Stomach (tissue), 9 donors: Measurements from ENCODE around the gene SGPL1. TPM values are rescaled to one million over a fixed set of nuclear protein-coding genes. Genes with fewer than 3 reads are reported as not detected.

Experiments used
- DNase-seq, 2 donors: peaks; one replicate each; pipeline versions ENCODE4 v3.0.0 to v3.0.0-alpha.2; 2013 to 2019
- H3K27ac ChIP-seq, 5 donors: fragments of 200-600 bp in 4 of 5; sonication (generic) in 4 of 5; one replicate each; pipeline ENCODE4 v1.5.1; 2013 to 2019; ENCODE audit warnings: mild to moderate bottlenecking in 1 of 5, moderate library complexity in 1 of 5
- H3K27me3 ChIP-seq, 3 donors: fragments of 200-600 bp; sonication (generic); one replicate each; pipeline ENCODE4 v1.5.1; 2017 to 2019; ENCODE audit warnings: mixed run types in 1 of 3
- H3K36me3 ChIP-seq, 4 donors: fragments of 200-600 bp; sonication (generic); 1 replicate in 3 of 4; 2 replicates in 1 of 4; pipeline ENCODE4 v1.5.1; 2016 to 2019
- H3K4me1 ChIP-seq, 4 donors: fragments of 200-600 bp; sonication (generic); one replicate each; pipeline ENCODE4 v1.5.1; 2016 to 2019
- H3K4me3 ChIP-seq, 4 donors: fragments of 200-600 bp; sonication (generic) in 3 of 4; one replicate each; pipeline ENCODE4 v1.5.1; 2016 to 2019; ENCODE audit warnings: mild to moderate bottlenecking in 1 of 4
- H3K9me3 ChIP-seq, 4 donors: fragments of 200-600 bp; sonication (generic); one replicate each; pipeline ENCODE4 v1.5.1; 2016 to 2019
- EP300 ChIP-seq: sonication (generic); formaldehyde crosslinking; IDR thresholded peaks from one replicate; pipeline ENCODE4 v1.6.1; 2017; ENCODE audit warnings: antibody characterized with exemption
- POLR2A ChIP-seq, 4 donors: fragments of 450-650 bp; IDR thresholded peaks; one replicate each; pipeline ENCODE4 v1.6.1; 2016; ENCODE audit warnings: antibody characterized with exemption in 4 of 4, control low read depth in 2 of 4, mild to moderate bottlenecking in 1 of 4, moderate library complexity in 1 of 4
- POLR2AphosphoS5 ChIP-seq, 3 donors: sonication (generic); formaldehyde crosslinking; IDR thresholded peaks; one replicate each; pipeline ENCODE4 v1.6.1; 2016; ENCODE audit warnings: antibody characterized with exemption in 3 of 3
- WGBS, 5 donors: extraction: QIAGEN DNeasy Blood & Tissue Kit in 3 of 5; methylation state at CpG; one replicate each; pipeline versions ENCODE4 v1.1.5 to v1.1.7; 2013 to 2018; 5-methylcytosine and 5-hydroxymethylcytosine counted together
- intact Hi-C: fragments of 100-400 bp; cut with DNase I; formaldehyde crosslinking; loops from one replicate; pipeline ENCODE4 v1.15.1; 2023; ENCODE audit warnings: low total_unique reads
- polyA plus RNA-seq, 3 donors: library from polyadenylated mRNA; stranded (reverse); fragments of 200-250 nt; gene quantifications; one replicate each; pipeline ENCODE4 v1.2.3, GENCODE V29; 2013
- total RNA-seq, 5 donors: library from RNA; depleted of rRNA; stranded (reverse); fragments of >200 nt; gene quantifications; one replicate each; pipeline versions ENCODE4 v1.1.0 to v1.2.3, GENCODE V29; 2014 to 2016
- TF ChIP-seq, protein P1 (sequence below), 7 experiments: fragments of 450-650 bp in 4 of 7; fragments of 200-600 bp in 3 of 7; sonication (generic) in 3 of 7; IDR thresholded peaks; one replicate each; pipeline ENCODE4 v1.5.1; 2016 to 2019; ENCODE audit warnings: antibody characterized with exemption in 7 of 7, control low read depth in 2 of 7, mild to moderate bottlenecking in 1 of 7
- donor health status: healthy with polysubstance abuse.
- donor health status: Bipolar disorder and iron deficiency.
- donor health status: healthy.

SGPL1 gene
- total and polyA plus RNA-seq, 8 donors = 1.2 to 65.5 (median 15.6) TPM

DNA sequence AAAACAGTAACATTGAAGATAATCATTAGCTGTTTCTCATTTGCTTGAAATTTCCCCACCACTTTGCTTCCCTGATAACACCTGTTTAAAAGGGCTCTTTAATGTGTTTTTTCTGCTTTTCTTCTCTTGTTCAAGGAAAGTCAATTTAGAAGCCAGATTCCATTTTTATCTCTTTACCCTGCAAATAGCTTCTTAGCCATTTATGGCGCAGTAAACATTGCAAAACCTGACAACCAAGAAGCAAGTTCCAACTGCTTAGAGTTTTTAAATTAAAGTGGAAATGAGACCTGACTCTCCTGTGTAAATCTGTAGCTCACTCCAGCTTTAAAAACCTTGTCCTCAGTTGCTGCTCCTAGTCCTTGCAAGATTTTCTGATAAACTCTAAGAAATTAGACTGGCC lies 30.1 kb downstream of the SGPL1 start:
- H3K36me3 ChIP-seq = peaks cover 0 to 42% (median 33%) of the 10 kb centered on the region in 4 donors

DNA sequence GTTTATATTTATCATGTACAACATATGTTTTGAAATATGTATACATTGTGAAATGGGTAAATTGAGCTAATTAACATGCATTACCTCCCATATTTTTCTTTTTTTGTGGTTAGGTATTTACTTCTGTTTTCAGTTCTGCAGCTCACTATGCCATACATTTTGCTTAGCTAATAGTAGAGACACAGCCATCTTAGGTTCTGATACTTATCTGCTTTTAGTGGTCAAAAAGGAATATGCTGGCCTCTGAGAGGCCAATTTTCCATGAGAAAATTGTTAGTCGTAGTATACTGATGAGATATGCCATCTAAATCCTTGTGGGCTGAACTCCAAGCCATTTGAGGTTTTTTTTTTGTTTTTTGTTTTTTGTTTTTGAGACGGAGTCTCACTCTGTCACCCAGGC lies 31.0 kb downstream of the SGPL1 start:
- 73 to 82% (median 81%) methylated on average over 2 of the region's 2 CpGs for WGBS, 5 donors
- peaks cover 6 to 48% (median 15%) of the 10 kb centered on the region in 4 donors for H3K4me1 ChIP-seq

More for the DNA sequence above, 30.1 kb downstream of the SGPL1 start:
- no peaks in the 10 kb centered on the region for H3K9me3 ChIP-seq
- no peak for DNase-seq
- 62 to 85% (median 74%) methylated on average over 1 of the region's 1 CpG for WGBS, 5 donors
- TF ChIP-seq, protein P1, sequence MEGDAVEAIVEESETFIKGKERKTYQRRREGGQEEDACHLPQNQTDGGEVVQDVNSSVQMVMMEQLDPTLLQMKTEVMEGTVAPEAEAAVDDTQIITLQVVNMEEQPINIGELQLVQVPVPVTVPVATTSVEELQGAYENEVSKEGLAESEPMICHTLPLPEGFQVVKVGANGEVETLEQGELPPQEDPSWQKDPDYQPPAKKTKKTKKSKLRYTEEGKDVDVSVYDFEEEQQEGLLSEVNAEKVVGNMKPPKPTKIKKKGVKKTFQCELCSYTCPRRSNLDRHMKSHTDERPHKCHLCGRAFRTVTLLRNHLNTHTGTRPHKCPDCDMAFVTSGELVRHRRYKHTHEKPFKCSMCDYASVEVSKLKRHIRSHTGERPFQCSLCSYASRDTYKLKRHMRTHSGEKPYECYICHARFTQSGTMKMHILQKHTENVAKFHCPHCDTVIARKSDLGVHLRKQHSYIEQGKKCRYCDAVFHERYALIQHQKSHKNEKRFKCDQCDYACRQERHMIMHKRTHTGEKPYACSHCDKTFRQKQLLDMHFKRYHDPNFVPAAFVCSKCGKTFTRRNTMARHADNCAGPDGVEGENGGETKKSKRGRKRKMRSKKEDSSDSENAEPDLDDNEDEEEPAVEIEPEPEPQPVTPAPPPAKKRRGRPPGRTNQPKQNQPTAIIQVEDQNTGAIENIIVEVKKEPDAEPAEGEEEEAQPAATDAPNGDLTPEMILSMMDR (IDR thresholded peaks at IDR 0.05) = no peak
- TF ChIP-seq POLR2A (IDR thresholded peaks at IDR 0.05) = no peak
- TF ChIP-seq POLR2AphosphoS5 (IDR thresholded peaks at IDR 0.05) = no peak
- no peak for TF ChIP-seq EP300
- no peak overlapping the region for H3K27ac ChIP-seq
- H3K4me3 ChIP-seq = no peak overlapping the region
- H3K4me1 ChIP-seq = peaks cover 0 to 38% (median 7%) of the 10 kb centered on the region in 4 donors
- intact Hi-C loops = no loop called here
- no peaks in the 10 kb centered on the region for H3K27me3 ChIP-seq

DNA sequence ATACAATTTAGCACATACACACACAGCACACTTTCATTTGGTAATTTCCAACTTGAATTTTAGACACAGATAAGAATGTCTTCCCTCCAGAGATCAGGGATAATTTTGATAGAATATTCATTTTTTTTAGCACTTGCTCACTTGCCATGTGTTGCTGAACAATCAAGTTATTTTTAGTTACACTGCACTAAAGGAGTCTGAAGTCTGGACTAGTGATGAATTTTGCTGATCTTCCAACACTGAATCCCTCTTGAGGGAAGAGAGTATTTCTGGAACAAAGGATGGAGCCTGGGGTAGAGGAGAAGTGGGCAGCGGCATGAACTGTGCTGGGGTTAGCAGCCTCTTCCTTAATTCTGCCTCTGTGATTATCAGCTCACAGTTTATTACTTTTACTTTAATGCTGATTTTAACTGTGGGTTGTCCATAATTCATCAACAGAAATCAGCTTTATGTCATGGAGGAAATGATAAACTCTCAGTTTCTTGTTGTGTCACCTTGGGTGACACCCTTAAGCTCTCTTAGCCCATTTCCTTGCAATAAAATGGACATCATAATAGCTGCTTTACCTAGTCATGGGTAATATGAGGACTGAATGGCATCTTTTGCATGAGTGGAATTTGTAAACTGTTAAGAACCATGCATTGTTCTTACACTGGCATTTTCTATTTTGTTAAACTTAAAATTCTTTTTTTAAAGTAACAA lies 32.1 kb downstream of the SGPL1 start:
- WGBS, 5 donors = 56 to 91% (median 88%) methylated on average over 1 of the region's 1 CpG
- intact Hi-C loops = no loop called here

More for the DNA sequence above, 31.0 kb downstream of the SGPL1 start:
- TF ChIP-seq EP300 (no peak), POLR2A (IDR thresholded peaks at IDR 0.05) (no peak), POLR2AphosphoS5 (IDR thresholded peaks at IDR 0.05) (no peak)
- TF ChIP-seq, protein P1 (IDR thresholded peaks at IDR 0.05) = no peak
- Histone ChIP-seq H3K9me3 (no peaks in the 10 kb centered on the region), H3K4me3 (no peak overlapping the region), H3K36me3 (peaks cover 5 to 51% (median 42%) of the 10 kb centered on the region in 4 donors), H3K27ac (no peak overlapping the region), H3K27me3 (no peaks in the 10 kb centered on the region)
- intact Hi-C loops = no loop called here
- DNase-seq = no peak

DNA sequence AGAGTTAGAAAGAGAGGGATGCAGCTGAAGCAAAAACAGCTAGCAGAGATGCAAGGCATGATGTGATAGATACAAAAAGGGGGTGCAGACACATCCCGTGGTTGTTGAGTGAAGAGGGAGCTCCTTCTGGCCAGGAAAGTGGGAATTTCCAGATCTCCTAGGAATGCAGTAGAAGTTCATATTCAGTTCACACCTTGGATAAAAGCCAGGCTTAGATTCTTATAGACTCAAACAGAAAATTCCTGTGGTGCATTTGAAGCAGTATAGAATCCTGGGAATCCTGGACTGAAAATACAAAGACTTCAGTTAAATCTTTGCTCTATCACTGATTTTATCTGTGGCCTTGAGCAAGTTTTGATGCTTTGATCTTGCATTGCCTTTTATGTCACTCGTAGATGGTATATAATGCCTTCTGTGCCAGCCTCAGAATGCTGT lies 33.9 kb downstream of the SGPL1 start:
- Histone ChIP-seq H3K4me1 (peaks cover 10 to 40% (median 16%) of the 10 kb centered on the region in 4 donors), H3K27ac (no peak overlapping the region), H3K27me3 (no peaks in the 10 kb centered on the region), H3K4me3 (no peak overlapping the region), H3K9me3 (no peaks in the 10 kb centered on the region), H3K36me3 (peaks cover 5 to 72% (median 65%) of the 10 kb centered on the region in 4 donors)
- intact Hi-C loops = no loop called here
- no peak for TF ChIP-seq POLR2A (IDR thresholded peaks at IDR 0.05)
- no peak for TF ChIP-seq POLR2AphosphoS5 (IDR thresholded peaks at IDR 0.05)
- no peak for TF ChIP-seq EP300
- TF ChIP-seq, protein P1 (IDR thresholded peaks at IDR 0.05) = no peak
- peak in 1 of 2 donors; percentile 59 for DNase-seq
- 51 to 75% (median 72%) methylated on average over 2 of the region's 2 CpGs for WGBS, 5 donors

More for the DNA sequence above, 32.1 kb downstream of the SGPL1 start:
- no peak overlapping the region for H3K4me3 ChIP-seq
- H3K9me3 ChIP-seq = no peaks in the 10 kb centered on the region
- H3K36me3 ChIP-seq = peaks cover 5 to 62% (median 52%) of the 10 kb centered on the region in 4 donors
- H3K4me1 ChIP-seq = peaks cover 9 to 51% (median 21%) of the 10 kb centered on the region in 4 donors
- no peak overlapping the region for H3K27ac ChIP-seq
- no peaks in the 10 kb centered on the region for H3K27me3 ChIP-seq
- TF ChIP-seq, protein P1 (IDR thresholded peaks at IDR 0.05) = no peak
- TF ChIP-seq POLR2A (IDR thresholded peaks at IDR 0.05) = no peak
- TF ChIP-seq POLR2AphosphoS5 (IDR thresholded peaks at IDR 0.05) = no peak
- no peak for TF ChIP-seq EP300
- DNase-seq = no peak
